DMS153 treated with DMSO at 0.1 percent for 48 hours (cell line): ENCODE data around the gene LSP1.

Source experiments
- DNase-seq: peaks from one replicate; lab custom pipeline; 2025; ENCODE audit not compliant: unreplicated experiment; lab: John Stamatoyannopoulos, UW

LSP1 gene

GRCh38 chr11:1926156-1927025 lies 73.5 kb downstream of the LSP1 start:
- no peak for DNase-seq

- DNase-seq = no peak
These were observed 74.4 kb downstream of the LSP1 start for GRCh38 chr11:1927026-1927847.

- DNase-seq = no peak
These were observed 75.1 kb downstream of the LSP1 start for GRCh38 chr11:1927848-1928469.

GRCh38 chr11:1928470-1928890 lies 75.6 kb downstream of the LSP1 start:
- no peak for DNase-seq

GRCh38 chr11:1928891-1929541 lies 76.1 kb downstream of the LSP1 start:
- no peak for DNase-seq

GRCh38 chr11:1929621-1930461 lies 77.0 kb downstream of the LSP1 start:
- DNase-seq = no peak

GRCh38 chr11:1930462-1930830 lies 77.6 kb downstream of the LSP1 start:
- no peak for DNase-seq

- DNase-seq = no peak
These were observed 78.6 kb downstream of the LSP1 start for GRCh38 chr11:1931341-1932104.

GRCh38 chr11:1932105-1932480 lies 79.2 kb downstream of the LSP1 start:
- DNase-seq = no peak

GRCh38 chr11:1932681-1933080 lies 79.8 kb downstream of the LSP1 start:
- DNase-seq = no peak

GRCh38 chr11:1933416-1934334 lies 80.8 kb downstream of the LSP1 start:
- no peak for DNase-seq

- no peak for DNase-seq
These were observed 81.7 kb downstream of the LSP1 start for GRCh38 chr11:1934335-1935155.

GRCh38 chr11:1935156-1936071 lies 82.5 kb downstream of the LSP1 start:
- no peak for DNase-seq

GRCh38 chr11:1936072-1936780 lies 83.3 kb downstream of the LSP1 start:
- no peak for DNase-seq

- DNase-seq = no peak
These were observed 84.1 kb downstream of the LSP1 start for GRCh38 chr11:1936781-1937615.
